Fibroblast of skin of abdomen (primary cell): ENCODE results near the gene POU6F2.
"Not testable (repeated sequence)": the region's sequence is repeated elsewhere in the genome, so short reads cannot be mapped to it uniquely, and the experiment has no call there.

Source experiments
- DNase-seq: peaks from one replicate; pipeline ENCODE4 v3.0.0-alpha.2; 2013

POU6F2 gene

GRCh38 chr7:38992203-38992602, 14.5 kb downstream of the POU6F2 start:
- DNase-seq = no peak

GRCh38 chr7:39001595-39001994, 23.9 kb downstream of the POU6F2 start:
- no peak for DNase-seq

GRCh38 chr7:39002755-39003154, 25.0 kb downstream of the POU6F2 start:
- no peak for DNase-seq

GRCh38 chr7:39005036-39005435, 27.3 kb downstream of the POU6F2 start:
- DNase-seq = no peak

- no peak for DNase-seq
Measured at GRCh38 chr7:39005461-39005860, 27.8 kb downstream of the POU6F2 start.

GRCh38 chr7:39013049-39013939, 35.6 kb downstream of the POU6F2 start:
- not testable (repeated sequence) for DNase-seq

GRCh38 chr7:39016609-39017008, 38.9 kb downstream of the POU6F2 start:
- no peak for DNase-seq

- peak; percentile 9 for DNase-seq
Measured at GRCh38 chr7:39017369-39017915, 39.7 kb downstream of the POU6F2 start.

GRCh38 chr7:39022796-39023195, 45.1 kb downstream of the POU6F2 start:
- no peak for DNase-seq

GRCh38 chr7:39027491-39027890, 49.8 kb downstream of the POU6F2 start:
- no peak for DNase-seq

- DNase-seq = no peak
Measured at GRCh38 chr7:39033885-39034624, 56.3 kb downstream of the POU6F2 start.

- DNase-seq = no peak
Measured at GRCh38 chr7:39035156-39035555, 57.4 kb downstream of the POU6F2 start.

GRCh38 chr7:39035903-39036302, 58.2 kb downstream of the POU6F2 start:
- DNase-seq = no peak

GRCh38 chr7:39042670-39043069, 65.0 kb downstream of the POU6F2 start:
- DNase-seq = no peak

- DNase-seq = no peak
Measured at GRCh38 chr7:39043531-39043930, 65.8 kb downstream of the POU6F2 start.

GRCh38 chr7:39044489-39044888, 66.8 kb downstream of the POU6F2 start:
- DNase-seq = peak; percentile 5

GRCh38 chr7:39045231-39045630, 67.5 kb downstream of the POU6F2 start:
- no peak for DNase-seq

- DNase-seq = no peak
Measured at GRCh38 chr7:39051279-39051678, 73.6 kb downstream of the POU6F2 start.

- DNase-seq = no peak
Measured at GRCh38 chr7:39051707-39052106, 74.0 kb downstream of the POU6F2 start.

GRCh38 chr7:39054731-39055130, 77.0 kb downstream of the POU6F2 start:
- no peak for DNase-seq

- no peak for DNase-seq
Measured at GRCh38 chr7:39056153-39056552, 78.4 kb downstream of the POU6F2 start.

GRCh38 chr7:39062811-39063210, 85.1 kb downstream of the POU6F2 start:
- no peak for DNase-seq

- no peak for DNase-seq
Measured at GRCh38 chr7:39069031-39069430, 91.3 kb downstream of the POU6F2 start.
